Effector memory CD8-positive, alpha-beta T cell (primary cell): Measurements from ENCODE around the gene ARHGAP28.
"Not testable (repeated sequence)": the region's sequence is repeated elsewhere in the genome, so short reads cannot be mapped to it uniquely, and the experiment has no call there.

Source experiments
- ATAC-seq: fragments of 150-1000 bp; cut with Tn5 transposase; replicated peaks from 2 replicates; pipeline ENCODE4 v1.10.0; 2021; ENCODE audit warnings: mild to moderate bottlenecking, moderate library complexity
- DNase-seq, 3 experiments: peaks; one replicate each; pipeline ENCODE4 v3.0.0; 2021
- H3K27ac Mint-ChIP-seq, 2 donors: one replicate each; pipeline ENCODE4 v1.8.0; 2022; ENCODE audit warnings: mild to moderate bottlenecking in 2 of 2, mixed read lengths in 2 of 2, moderate library complexity in 2 of 2
- H3K27me3 Mint-ChIP-seq, 2 donors: one replicate each; pipeline ENCODE4 v1.8.0; 2022; ENCODE audit warnings: mixed read lengths in 2 of 2
- H3K36me3 Mint-ChIP-seq: one replicate; pipeline ENCODE4 v1.8.0; 2022; ENCODE audit warnings: mild to moderate bottlenecking, moderate library complexity, mixed read lengths; ENCODE audit not compliant: insufficient read depth
- H3K4me1 Mint-ChIP-seq, 2 donors: one replicate each; pipeline ENCODE4 v1.8.0; 2022; ENCODE audit warnings: low read depth in 2 of 2, mixed read lengths in 2 of 2
- H3K4me3 Mint-ChIP-seq, 2 donors: one replicate each; pipeline ENCODE4 v1.8.0; 2022; ENCODE audit warnings: mild to moderate bottlenecking in 2 of 2, mixed read lengths in 2 of 2, moderate library complexity in 2 of 2
- H3K9me3 Mint-ChIP-seq, 2 donors: one replicate each; pipeline ENCODE4 v1.8.0; 2022; ENCODE audit warnings: mixed read lengths in 2 of 2

Gene ARHGAP28

GRCh38 chr18:6820314-6820713 lies 90.8 kb downstream of the ARHGAP28 start:
- no peak for DNase-seq
- H3K4me1 Mint-ChIP-seq: no peaks in the 10 kb centered on the region

GRCh38 chr18:6821356-6821755 lies 91.8 kb downstream of the ARHGAP28 start:
- no peak overlapping the region for H3K4me3 Mint-ChIP-seq

More at GRCh38 chr18:6820314-6820713, 90.8 kb downstream of the ARHGAP28 start:
- no peak overlapping the region for H3K27ac Mint-ChIP-seq
- ATAC-seq: no peak
- no peak overlapping the region for H3K4me3 Mint-ChIP-seq
- H3K27me3 Mint-ChIP-seq: no peaks in the 10 kb centered on the region
- peaks cover 2 to 15% of the 10 kb centered on the region in 2 donors for H3K9me3 Mint-ChIP-seq
- H3K36me3 Mint-ChIP-seq: no peaks in the 10 kb centered on the region

DNA sequence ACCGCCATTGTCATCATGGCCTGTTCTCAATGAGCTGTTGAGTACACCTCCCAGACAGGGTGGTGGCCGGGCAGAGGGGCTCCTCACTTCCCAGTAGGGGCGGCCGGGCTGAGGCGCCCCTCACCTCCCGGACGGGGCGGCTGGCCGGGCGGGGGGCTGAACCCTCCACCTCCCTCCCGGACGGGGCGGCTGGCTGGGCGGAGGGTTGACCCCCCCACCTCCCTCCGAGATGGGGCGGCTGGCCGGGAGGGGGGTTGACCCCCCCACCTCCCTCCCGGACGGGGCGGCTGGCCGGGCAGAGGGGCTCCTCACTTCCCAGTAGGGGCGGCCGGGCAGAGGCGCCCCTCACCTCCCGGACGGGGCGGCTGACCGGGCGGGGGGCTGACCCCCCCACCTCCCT lies 97.6 kb downstream of the ARHGAP28 start:
- not testable (repeated sequence) for DNase-seq, H3K4me1 Mint-ChIP-seq, H3K9me3 Mint-ChIP-seq, ATAC-seq, H3K36me3 Mint-ChIP-seq, H3K27ac Mint-ChIP-seq, H3K4me3 Mint-ChIP-seq, H3K27me3 Mint-ChIP-seq

More at GRCh38 chr18:6821356-6821755, 91.8 kb downstream of the ARHGAP28 start:
- DNase-seq (no peak), ATAC-seq (no peak)
- H3K4me1 Mint-ChIP-seq: no peaks in the 10 kb centered on the region
- no peaks in the 10 kb centered on the region for H3K36me3 Mint-ChIP-seq
- no peak overlapping the region for H3K27ac Mint-ChIP-seq
- no peaks in the 10 kb centered on the region for H3K27me3 Mint-ChIP-seq
- H3K9me3 Mint-ChIP-seq: peaks cover 5 to 15% of the 10 kb centered on the region in 2 donors

- H3K9me3 Mint-ChIP-seq, H3K27me3 Mint-ChIP-seq: not testable (repeated sequence)
Observed at GRCh38 chr18:6827566-6827965, 98.0 kb downstream of the ARHGAP28 start.

DNA sequence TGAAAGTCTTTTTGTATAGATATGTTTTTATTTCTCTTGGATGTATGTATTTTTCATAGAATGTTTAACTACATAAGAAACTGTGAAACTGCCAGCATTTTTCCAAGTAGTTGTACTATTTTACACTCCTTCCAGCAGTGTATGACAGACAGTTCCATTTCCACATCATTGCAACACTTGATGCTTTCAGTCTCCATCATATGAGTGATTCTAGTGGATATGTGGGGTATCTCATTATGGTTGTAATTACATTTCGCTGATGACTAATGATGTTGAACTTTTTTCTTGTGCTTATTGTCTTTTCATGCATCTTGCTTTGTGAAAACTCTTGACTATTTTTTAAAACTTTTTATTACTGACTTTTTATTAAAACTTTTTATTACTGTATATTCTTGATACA lies 101.4 kb downstream of the ARHGAP28 start:
- no peak overlapping the region for H3K4me3 Mint-ChIP-seq
- H3K36me3 Mint-ChIP-seq: no peaks in the 10 kb centered on the region
- H3K27ac Mint-ChIP-seq: no peak overlapping the region
- no peak for DNase-seq
- peaks cover 11 to 12% of the 10 kb centered on the region in 2 donors for H3K9me3 Mint-ChIP-seq
- H3K27me3 Mint-ChIP-seq: no peaks in the 10 kb centered on the region
- no peak for ATAC-seq
- no peaks in the 10 kb centered on the region for H3K4me1 Mint-ChIP-seq

More at GRCh38 chr18:6827566-6827965, 98.0 kb downstream of the ARHGAP28 start:
- H3K4me1 Mint-ChIP-seq, H3K4me3 Mint-ChIP-seq, DNase-seq, H3K27ac Mint-ChIP-seq, H3K36me3 Mint-ChIP-seq, ATAC-seq: not testable (repeated sequence)

DNA sequence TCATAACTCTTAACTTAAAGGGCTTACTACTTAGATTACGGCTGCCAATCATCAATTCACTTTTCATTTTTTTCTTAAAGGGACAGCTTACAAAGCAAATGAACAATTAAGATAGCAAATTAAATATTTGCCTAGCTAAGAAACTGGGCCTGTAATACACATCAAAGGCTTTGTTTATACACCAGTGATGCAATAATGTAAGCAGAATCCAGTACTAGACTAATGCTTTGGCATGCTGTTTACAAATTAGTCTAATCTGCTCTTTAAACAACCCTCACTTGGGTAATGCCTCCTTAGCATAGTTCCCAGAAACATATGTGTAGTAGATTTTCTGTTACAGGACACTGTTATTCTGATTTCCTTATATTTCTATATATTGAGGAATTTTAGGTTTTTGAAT lies 105.8 kb downstream of the ARHGAP28 start:
- Mint-ChIP-seq H3K4me3 (no peak overlapping the region), H3K36me3 (no peaks in the 10 kb centered on the region), H3K27me3 (no peaks in the 10 kb centered on the region), H3K4me1 (no peaks in the 10 kb centered on the region), H3K27ac (no peak overlapping the region), H3K9me3 (peaks cover 11 to 16% of the 10 kb centered on the region in 2 donors)
- no peak for ATAC-seq
- no peak for DNase-seq

DNA sequence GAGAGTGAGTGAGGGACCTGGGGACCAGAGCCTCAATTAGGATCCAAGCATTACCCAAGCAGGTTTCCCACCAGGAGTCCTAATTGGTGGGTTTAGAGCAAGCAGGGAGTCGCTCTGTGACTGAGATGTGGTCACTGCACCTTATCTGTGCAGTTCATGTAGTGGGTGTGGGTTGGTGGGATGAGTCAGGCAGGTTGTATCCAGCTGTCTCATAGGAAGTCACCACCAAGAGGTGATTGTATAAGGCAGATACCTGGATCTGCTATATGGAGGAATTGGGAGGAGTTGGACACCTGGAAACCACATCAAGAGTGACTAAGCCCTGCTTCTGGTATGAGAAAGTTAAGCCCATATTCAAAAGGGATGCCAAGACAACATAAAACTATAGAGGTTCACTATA lies 106.8 kb downstream of the ARHGAP28 start:
- H3K4me3 Mint-ChIP-seq: no peak overlapping the region
- H3K9me3 Mint-ChIP-seq: peaks cover 11 to 16% of the 10 kb centered on the region in 2 donors
- no peaks in the 10 kb centered on the region for H3K27me3 Mint-ChIP-seq
- no peaks in the 10 kb centered on the region for H3K4me1 Mint-ChIP-seq
- DNase-seq: no peak
- ATAC-seq: no peak
- H3K27ac Mint-ChIP-seq: no peak overlapping the region
- no peaks in the 10 kb centered on the region for H3K36me3 Mint-ChIP-seq

DNA sequence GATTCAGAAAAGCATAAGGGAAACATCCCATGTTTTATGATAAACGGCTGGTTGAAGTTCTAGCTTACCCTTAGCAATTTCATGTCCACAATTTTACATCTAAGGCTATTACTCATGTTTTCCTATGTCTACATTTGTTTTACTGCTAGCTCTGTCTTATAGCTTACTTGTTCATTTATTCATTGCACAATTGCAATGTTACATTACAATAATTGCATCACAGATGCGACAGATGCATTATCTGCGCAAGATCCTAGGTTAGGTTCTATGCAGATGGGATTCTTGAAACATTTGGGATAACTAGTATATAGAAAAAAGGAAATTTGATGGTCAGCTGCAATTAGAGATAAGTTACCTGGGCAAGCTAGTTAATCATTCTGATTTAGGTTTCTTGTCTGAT lies 108.4 kb downstream of the ARHGAP28 start:
- Mint-ChIP-seq H3K27ac (no peak overlapping the region), H3K36me3 (no peaks in the 10 kb centered on the region), H3K4me3 (no peak overlapping the region), H3K27me3 (no peaks in the 10 kb centered on the region), H3K9me3 (peaks cover 11 to 23% of the 10 kb centered on the region in 2 donors), H3K4me1 (no peaks in the 10 kb centered on the region)
- ATAC-seq (no peak), DNase-seq (no peak)

DNA sequence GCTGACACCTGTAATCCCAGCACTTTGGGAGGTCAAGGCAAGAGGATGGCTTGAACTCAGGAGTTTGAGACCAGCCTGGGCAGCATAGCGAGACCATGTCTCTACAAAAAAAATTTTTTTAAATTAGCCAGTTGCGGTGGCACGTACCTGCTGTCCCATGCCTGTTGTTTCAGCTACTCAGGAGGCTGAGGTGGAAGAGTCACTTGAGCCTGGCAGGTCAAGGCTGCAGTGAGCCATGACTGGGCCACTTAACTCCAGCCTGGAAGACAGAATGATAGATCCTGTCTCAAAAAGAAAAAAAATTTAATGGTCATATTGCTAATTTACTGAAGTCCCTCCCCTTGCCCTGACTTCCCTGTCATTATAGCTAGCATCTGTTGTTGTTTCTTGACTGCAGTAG lies 112.6 kb downstream of the ARHGAP28 start:
- Mint-ChIP-seq H3K4me1 (no peaks in the 10 kb centered on the region), H3K4me3 (no peak overlapping the region), H3K27ac (no peak overlapping the region), H3K36me3 (no peaks in the 10 kb centered on the region), H3K9me3 (peaks cover 8 to 18% of the 10 kb centered on the region in 2 donors), H3K27me3 (no peaks in the 10 kb centered on the region)
- DNase-seq (no peak), ATAC-seq (no peak)

- H3K36me3 Mint-ChIP-seq: no peaks in the 10 kb centered on the region
- H3K4me1 Mint-ChIP-seq: no peaks in the 10 kb centered on the region
- H3K4me3 Mint-ChIP-seq: no peak overlapping the region
- ATAC-seq (no peak), DNase-seq (no peak)
- peaks cover 10 to 24% of the 10 kb centered on the region in 2 donors for H3K9me3 Mint-ChIP-seq
- H3K27me3 Mint-ChIP-seq: no peaks in the 10 kb centered on the region
- no peak overlapping the region for H3K27ac Mint-ChIP-seq
Observed at GRCh38 chr18:6843308-6843707, 113.8 kb downstream of the ARHGAP28 start.

GRCh38 chr18:6845521-6845920 lies 116.0 kb downstream of the ARHGAP28 start:
- not testable (repeated sequence) for H3K27me3 Mint-ChIP-seq, H3K4me1 Mint-ChIP-seq, DNase-seq, H3K36me3 Mint-ChIP-seq, H3K27ac Mint-ChIP-seq, ATAC-seq, H3K4me3 Mint-ChIP-seq
- peaks cover 5 to 24% of the 10 kb centered on the region in 2 donors for H3K9me3 Mint-ChIP-seq

GRCh38 chr18:6850396-6850795 lies 120.9 kb downstream of the ARHGAP28 start:
- ATAC-seq: no peak
- Mint-ChIP-seq H3K27me3 (no peaks in the 10 kb centered on the region), H3K27ac (no peak overlapping the region), H3K9me3 (peaks cover 5 to 17% of the 10 kb centered on the region in 2 donors), H3K4me3 (no peak overlapping the region), H3K4me1 (no peaks in the 10 kb centered on the region), H3K36me3 (no peaks in the 10 kb centered on the region)
- DNase-seq: no peak

GRCh38 chr18:6851480-6851879 lies 122.0 kb downstream of the ARHGAP28 start:
- Mint-ChIP-seq H3K27me3 (no peaks in the 10 kb centered on the region), H3K4me3 (no peak overlapping the region), H3K4me1 (no peaks in the 10 kb centered on the region), H3K9me3 (peaks cover 2 to 12% of the 10 kb centered on the region in 2 donors), H3K27ac (no peak overlapping the region), H3K36me3 (no peaks in the 10 kb centered on the region)
- ATAC-seq (no peak), DNase-seq (no peak)

- ATAC-seq (no peak), DNase-seq (no peak)
- no peak overlapping the region for H3K4me3 Mint-ChIP-seq
- no peaks in the 10 kb centered on the region for H3K9me3 Mint-ChIP-seq
- no peak overlapping the region for H3K27ac Mint-ChIP-seq
- H3K4me1 Mint-ChIP-seq: no peaks in the 10 kb centered on the region
- H3K27me3 Mint-ChIP-seq: no peaks in the 10 kb centered on the region
- H3K36me3 Mint-ChIP-seq: no peaks in the 10 kb centered on the region
Observed at GRCh38 chr18:6854811-6855210, 125.3 kb downstream of the ARHGAP28 start.

DNA sequence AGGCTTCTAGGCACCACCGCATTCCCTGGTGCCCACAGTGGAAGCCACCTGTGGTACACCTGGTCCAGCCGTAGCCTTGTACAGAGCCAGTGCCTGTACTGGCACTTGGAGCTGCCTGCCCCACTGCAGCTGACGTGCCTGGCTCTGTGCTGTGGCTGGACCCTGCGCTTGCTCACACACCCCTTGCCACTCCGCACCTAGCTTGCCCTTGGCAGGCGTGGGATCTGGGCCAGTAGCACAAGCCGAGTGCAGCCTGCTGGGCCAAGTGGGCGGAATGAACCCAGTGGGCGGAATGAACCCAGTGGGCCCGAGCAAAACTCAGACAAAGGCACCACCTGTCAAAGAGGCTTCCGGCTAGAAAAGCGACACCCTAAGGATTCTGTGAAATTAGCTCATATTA lies 126.3 kb downstream of the ARHGAP28 start:
- DNase-seq: no peak
- ATAC-seq: no peak
- H3K9me3 Mint-ChIP-seq: no peaks in the 10 kb centered on the region
- H3K4me3 Mint-ChIP-seq: no peak overlapping the region
- no peaks in the 10 kb centered on the region for H3K36me3 Mint-ChIP-seq
- H3K27me3 Mint-ChIP-seq: no peaks in the 10 kb centered on the region
- H3K27ac Mint-ChIP-seq: no peak overlapping the region
- H3K4me1 Mint-ChIP-seq: no peaks in the 10 kb centered on the region
